K562 (cell line): ENCODE data around the gene RNF41. TPM values are rescaled to one million over a fixed set of nuclear protein-coding genes. Genes with fewer than 3 reads are reported as not detected.
"Not testable (repeated sequence)": the region's sequence is repeated elsewhere in the genome, so short reads cannot be mapped to it uniquely, and the experiment has no call there.

Experiments used
- ATAC-seq: fragments of 200-7000 bp; cut with Tn5 transposase; 3 replicates; pipeline ENCODE4 v1.9.1; 2020; ENCODE audit warnings: moderate library complexity
- BruUV-seq: library from RNA; stranded (reverse); fragments of 400-500 nt; replicated peaks from 2 replicates; lab custom pipeline; 2021; lab: Mats Ljungman, UMichigan
- CTCF ChIA-PET: fragments of 300-600 bp; formaldehyde crosslinking; extraction: SDS; loops from one replicate; lab custom pipeline; 2021; ENCODE audit warnings: low intra/inter-chr PET ratio; lab: Yijun Ruan, JAX
- POLR2A ChIA-PET: fragments of 300-600, 350-650 bp; sonication (Branson Sonifier 250); formaldehyde crosslinking; extraction: SDS; loops from one replicate; lab custom pipeline; 2021; ENCODE audit warnings: antibody characterized with exemption, inconsistent platforms; lab: Yijun Ruan, JAX
- DNase-seq, 4 experiments: peaks; one replicate each; pipeline versions ENCODE4 v3.0.0 to v3.0.0-alpha.2; 2011 to 2018; ENCODE audit warnings: low spot score in 3 of 4, mixed read lengths in 3 of 4; ENCODE audit errors: extremely low read depth in 1 of 4
- FAIRE-seq: peaks from 2 replicates; lab custom pipeline; 2011; peaks lifted over from hg19 to GRCh38; lab: Jason Lieb, UNC
- H2AFZ ChIP-seq: 2 replicates; pipeline ENCODE4 v1.6.0; 2011; ENCODE audit warnings: low read depth, low read length, control low read depth, inconsistent platforms
- H3K27ac ChIP-seq: fragments of 200-600 bp; 3 replicates; pipeline ENCODE4 v1.8.0; 2011; ENCODE audit warnings: low read depth, mild to moderate bottlenecking, control low read depth, inconsistent platforms, low read length, moderate library complexity, mixed read lengths; ENCODE audit errors: extremely low read depth
- H3K27me3 ChIP-seq, 2 experiments: fragments of 300-600 bp in 1 of 2; 2 replicates in 1 of 2; 3 replicates in 1 of 2; pipeline versions ENCODE4 v1.6.0 to v1.8.0; 2011; ENCODE audit warnings: inconsistent platforms in 2 of 2, low read length in 2 of 2, mild to moderate bottlenecking in 1 of 2, mixed read lengths in 1 of 2, moderate library complexity in 1 of 2; ENCODE audit not compliant: control insufficient read depth in 2 of 2, insufficient read depth in 2 of 2
- H3K36me3 ChIP-seq: fragments of 300-600 bp; 3 replicates; pipeline ENCODE4 v1.8.0; 2011; ENCODE audit warnings: mild to moderate bottlenecking, low read length, inconsistent platforms; ENCODE audit not compliant: control insufficient read depth, insufficient read depth
- H3K4me1 ChIP-seq, 2 experiments: fragments of 200-600 bp in 1 of 2; replicated peaks in 1 of 2; 2 replicates in 1 of 2; 3 replicates in 1 of 2; pipeline versions ENCODE4 v1.5.1 to v1.8.0; 2011; ENCODE audit warnings: inconsistent platforms in 2 of 2, low read length in 2 of 2, mild to moderate bottlenecking in 1 of 2, mixed read lengths in 1 of 2, moderate library complexity in 1 of 2; ENCODE audit not compliant: control insufficient read depth in 2 of 2, insufficient read depth in 2 of 2
- H3K4me2 ChIP-seq: 2 replicates; pipeline ENCODE4 v1.6.1; 2011; ENCODE audit warnings: low read length, control low read depth, inconsistent platforms, mixed read lengths; ENCODE audit not compliant: insufficient read depth
- H3K4me3 ChIP-seq: fragments of 200-600 bp; sonication (generic), shearing (Covaris generic); 2 replicates; pipeline ENCODE4 v1.5.1; 2016; ENCODE audit warnings: control low read depth, inconsistent platforms
- H3K79me2 ChIP-seq: fragments of 200-600 bp; 3 replicates; pipeline ENCODE4 v1.8.0; 2011; ENCODE audit warnings: low read length, inconsistent platforms; ENCODE audit not compliant: control insufficient read depth, insufficient read depth
- H3K9ac ChIP-seq, 2 experiments: 2 replicates each; pipeline versions ENCODE4 v1.6.0 to v1.6.1; 2011; ENCODE audit warnings: low read depth in 2 of 2, low read length in 2 of 2, control low read depth in 1 of 2, inconsistent platforms in 1 of 2, mild to moderate bottlenecking in 1 of 2, mixed read lengths in 1 of 2; ENCODE audit not compliant: insufficient read depth in 1 of 2
- H3K9me1 ChIP-seq: one replicate; pipeline ENCODE4 v1.6.0; 2011; ENCODE audit warnings: inconsistent platforms, mild to moderate bottlenecking, low read length, moderate library complexity; ENCODE audit not compliant: control insufficient read depth, insufficient read depth
- H3K9me3 ChIP-seq: replicated peaks from 2 replicates; pipeline ENCODE4 v1.5.1; 2011; ENCODE audit warnings: low read depth, low read length, inconsistent platforms; ENCODE audit not compliant: control insufficient read depth, insufficient read depth
- H4K20me1 ChIP-seq: replicated peaks from 2 replicates; pipeline ENCODE4 v1.6.1; 2011; ENCODE audit warnings: low read length, inconsistent platforms, mixed read lengths; ENCODE audit not compliant: control insufficient read depth, insufficient read depth
- FOXA3 ChIP-seq, 2 experiments: fragments of 450-650 bp in 1 of 2; sonication (generic) in 1 of 2; formaldehyde crosslinking; IDR thresholded peaks in 1 of 2; conservative IDR thresholded peaks in 1 of 2; 2 replicates each; pipeline versions ENCODE4 v1.4.0 to v1.8.0; 2020 to 2022; ENCODE audit warnings: mild to moderate bottlenecking in 2 of 2, missing genetic modification reagents in 1 of 2
- GATA2 ChIP-seq: sonication (generic); formaldehyde crosslinking; IDR thresholded peaks from 2 replicates; pipeline ENCODE4 v1.4.0; 2020; ENCODE audit warnings: mild to moderate bottlenecking, missing genetic modification reagents
- SMARCA4 ChIP-seq: fragments of 450-650 bp; IDR thresholded peaks from 2 replicates; pipeline ENCODE4 v1.6.1; 2016
- XRCC5 ChIP-seq: fragments of 200-400 bp; formaldehyde crosslinking; IDR thresholded peaks from 2 replicates; pipeline ENCODE4 v1.6.1; 2017; ENCODE audit warnings: low read depth, mild to moderate bottlenecking, low read length
- WGBS: fragments of 100-300 bp; shearing (Covaris generic); methylation state at CpG from one replicate; pipeline ENCODE4 v1.1.6; 2016; ENCODE audit warnings: low coverage, mixed read lengths; ENCODE audit not compliant: insufficient coverage; ENCODE audit errors: missing lambda C conversion rate; 5-methylcytosine and 5-hydroxymethylcytosine counted together
- in situ Hi-C: fragments of 300-500 bp; cut with MboI; formaldehyde crosslinking; loops from 4 replicates; pipeline ENCODE4 v1.15.0; 2018; ENCODE audit warnings: inconsistent platforms, mixed read lengths
- intact Hi-C: fragments of 100-400 bp; cut with micrococcal nuclease; formaldehyde crosslinking; loops from 2 replicates; pipeline ENCODE4 v1.14.2; 2022
- polyA plus RNA-seq, 8 experiments: library from polyadenylated mRNA; depleted of rRNA in 4 of 8; stranded (reverse) in 5 of 8; unstranded in 3 of 8; fragments of >200 nt; fragmentation: Nextera tagmentation in 2 of 8; fragmentation: Illumina TruSeq in 1 of 8; extraction: Ambion mirVana in 2 of 8; extraction: Trizol in 1 of 8; gene quantifications; 2 replicates each; pipeline versions ENCODE4 v1.2.1 to v1.2.3, GENCODE V29; 2011 to 2014; ENCODE audit warnings: inconsistent platforms in 1 of 8, missing spikeins in 1 of 8
- total RNA-seq, 7 experiments: library from RNA; depleted of rRNA in 6 of 7; stranded (reverse); fragments of >200 nt in 6 of 7; fragmentation: Illumina TruSeq in 2 of 7; extraction: Trizol in 2 of 7; gene quantifications; 2 replicates each; pipeline versions ENCODE4 v1.2.1 to v1.2.3, GENCODE V29; 2011 to 2021; ENCODE audit warnings: low replicate concordance in 1 of 7

The RNF41 gene
- total and polyA plus RNA-seq, 9 of the 15 experiments (the other 6 are each of a cell fraction or from before 2014, with no cell fraction given) = 28.2 to 46.8 (median 33.8) TPM

DNA sequence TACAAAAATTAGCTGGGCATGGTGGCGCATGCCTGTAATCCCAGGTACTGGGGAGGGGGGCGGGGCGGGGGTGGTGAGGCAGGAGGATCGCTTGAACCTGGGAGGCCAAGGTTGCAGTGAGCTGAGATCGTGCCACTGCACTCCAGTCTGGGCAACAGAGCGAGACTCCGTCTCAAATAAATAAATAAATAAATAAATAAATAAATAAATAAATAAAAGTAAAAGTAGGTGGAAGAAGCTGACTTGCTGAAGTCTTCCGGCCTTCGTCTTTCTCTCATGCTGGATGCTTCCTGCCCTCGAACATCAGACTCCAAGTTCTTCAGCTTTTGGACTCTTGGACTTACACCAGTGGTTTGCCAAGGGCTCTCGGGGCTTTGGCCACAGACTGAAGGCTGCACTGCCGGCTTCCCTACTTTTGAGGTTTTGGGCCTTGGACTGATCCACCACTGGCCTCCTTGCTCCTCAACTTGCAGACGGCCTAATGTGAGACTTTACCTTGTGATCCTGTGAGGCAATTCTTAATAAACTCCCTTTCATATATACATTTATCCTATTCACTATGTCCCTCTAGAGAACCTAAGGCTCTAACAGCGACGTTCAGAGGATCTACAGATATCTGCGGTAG, 44.5 kb upstream of the RNF41 start:
- intact Hi-C loops = loop anchor here (2.0 kb wide), 2 partner anchors 35 to 41 kb away; partner anchors contain the start of genes CS and NABP2
- Histone ChIP-seq H3K4me1 (peaks cover 11 to 19% of the 10 kb centered on the region in 2 experiments; a peak in 4 of 5 replicates), H3K27ac (peak overlapping the region; percentile 77), H3K36me3 (peaks cover 20% of the 10 kb centered on the region), H3K4me2 (peak overlapping the region; percentile 88), H3K4me3 (peak overlapping the region; percentile 67), H2AFZ (peak overlapping the region; percentile 94), H3K9ac (peak overlapping the region; percentile 71 to 87)
- DNase-seq, H3K9me3 ChIP-seq, H3K9me1 ChIP-seq, H3K79me2 ChIP-seq, in situ Hi-C loops, FAIRE-seq, ATAC-seq, H3K27me3 ChIP-seq, H4K20me1 ChIP-seq: not testable (repeated sequence)
- TSS peak; percentile 54 for BruUV-seq
- CTCF ChIA-PET = interaction anchor here (0.6 kb wide), 2 partner anchors 308 to 1986 kb away, joined by 3 read pairs; partner anchors contain the start of gene HNRNPA1
- POLR2A ChIA-PET = interaction anchor here (0.6 to 3.3 kb wide), 10 partner anchors 8 to 198 kb away, joined by 3 to 25 read pairs (median 6); partner anchors contain the start of genes ANKRD52, RNF41, SMARCC2 and TIMELESS
- 0 out of 2 replicates have a peak, but pooled peaks have one; percentile 15 for TF ChIP-seq XRCC5
- 0 out of 2 replicates have a peak, but pooled peaks have one; percentile 20 for TF ChIP-seq SMARCA4
- 0 out of 2 replicates have a peak, but pooled peaks have one; percentile 8 for TF ChIP-seq GATA2 (CRISPR knock-in tag)
- TF ChIP-seq FOXA3 (CRISPR knock-in tag; conservative IDR thresholded peaks at IDR 0.05 in 1 of 2, IDR thresholded peaks at IDR 0.05 in 1 of 2) = 0 out of 4 replicates have a peak, but pooled peaks of 1 of the 2 experiments have one; percentile 54
- 21% methylated on average over 10 of the region's 16 CpGs for WGBS
